ENCODE measurements around the gene CEP164.

Gene CEP164

DNA sequence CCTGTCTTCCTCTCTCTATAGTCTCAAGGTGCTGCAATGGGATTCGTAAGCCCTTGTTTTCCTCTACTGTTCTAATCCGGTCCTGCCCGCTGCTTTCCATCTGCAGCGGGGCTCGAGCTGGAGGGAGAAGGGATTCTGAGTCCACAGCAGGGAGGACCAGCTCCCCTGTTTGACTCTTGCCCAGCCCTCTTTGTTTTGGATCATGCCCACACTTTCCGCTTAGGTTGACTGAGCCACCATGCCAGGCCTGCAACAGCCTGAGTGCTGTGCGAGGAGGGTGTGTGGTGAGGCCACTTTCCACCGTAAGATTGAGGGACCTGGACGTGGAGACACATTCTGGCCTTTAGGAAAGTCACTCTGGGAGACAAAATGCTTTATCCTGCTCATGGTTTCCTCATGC is 58.3 kb downstream of the CEP164 start:
- no peak for DNase-seq (ENCODE audit: extremely low spot score)
- ChIA-PET POLR2A (no interaction called here), CTCF (no interaction called here)
- TF ChIP-seq, protein P1, sequence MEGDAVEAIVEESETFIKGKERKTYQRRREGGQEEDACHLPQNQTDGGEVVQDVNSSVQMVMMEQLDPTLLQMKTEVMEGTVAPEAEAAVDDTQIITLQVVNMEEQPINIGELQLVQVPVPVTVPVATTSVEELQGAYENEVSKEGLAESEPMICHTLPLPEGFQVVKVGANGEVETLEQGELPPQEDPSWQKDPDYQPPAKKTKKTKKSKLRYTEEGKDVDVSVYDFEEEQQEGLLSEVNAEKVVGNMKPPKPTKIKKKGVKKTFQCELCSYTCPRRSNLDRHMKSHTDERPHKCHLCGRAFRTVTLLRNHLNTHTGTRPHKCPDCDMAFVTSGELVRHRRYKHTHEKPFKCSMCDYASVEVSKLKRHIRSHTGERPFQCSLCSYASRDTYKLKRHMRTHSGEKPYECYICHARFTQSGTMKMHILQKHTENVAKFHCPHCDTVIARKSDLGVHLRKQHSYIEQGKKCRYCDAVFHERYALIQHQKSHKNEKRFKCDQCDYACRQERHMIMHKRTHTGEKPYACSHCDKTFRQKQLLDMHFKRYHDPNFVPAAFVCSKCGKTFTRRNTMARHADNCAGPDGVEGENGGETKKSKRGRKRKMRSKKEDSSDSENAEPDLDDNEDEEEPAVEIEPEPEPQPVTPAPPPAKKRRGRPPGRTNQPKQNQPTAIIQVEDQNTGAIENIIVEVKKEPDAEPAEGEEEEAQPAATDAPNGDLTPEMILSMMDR (IDR thresholded peaks at IDR 0.05; ENCODE audit: control extremely low read depth, extremely low read depth, low read depth, missing control alignments), result no peak

DNA sequence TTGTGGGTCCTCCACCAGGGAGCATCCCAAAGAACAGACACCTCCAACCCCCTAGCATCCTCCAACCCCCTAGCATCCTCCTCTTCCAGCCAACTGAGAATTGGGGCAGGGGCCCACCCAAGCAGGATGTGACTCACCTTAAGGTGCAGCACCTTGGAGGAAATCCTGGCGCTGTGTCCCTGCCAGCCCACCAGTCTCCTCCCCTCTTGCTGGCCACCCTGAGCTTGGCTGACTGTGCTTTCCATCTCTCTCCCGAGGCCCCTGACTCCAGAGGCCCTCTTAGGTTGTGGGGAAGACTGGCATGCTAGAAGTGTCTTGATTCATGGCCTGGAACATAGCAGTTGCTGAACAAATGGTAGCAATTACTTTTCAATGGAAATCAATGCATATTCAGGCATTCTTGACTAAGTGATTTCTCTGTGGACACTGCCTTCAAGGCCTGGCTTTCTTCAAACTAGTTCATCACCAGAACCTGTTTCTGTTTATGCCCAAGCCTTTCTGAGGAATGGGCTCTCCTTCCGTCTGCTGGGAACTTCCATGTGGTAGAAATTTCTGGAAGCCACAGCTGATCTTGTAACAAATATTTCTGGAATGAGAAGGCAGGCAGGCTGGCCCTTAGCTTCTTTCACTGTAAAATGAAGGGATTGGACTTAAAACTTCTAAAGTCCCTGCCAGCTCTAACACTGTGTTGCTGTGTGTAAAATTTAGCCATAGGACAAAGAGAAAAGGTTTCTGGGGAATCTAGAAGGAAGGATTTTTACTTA is 60.5 kb downstream of the CEP164 start:
- TF ChIP-seq, protein P1 (IDR thresholded peaks at IDR 0.05; ENCODE audit: control extremely low read depth, extremely low read depth, low read depth, missing control alignments), result no peak
- ChIA-PET POLR2A (no interaction called here), CTCF (interaction anchor here (0.9 to 1.5 kb wide), 3 partner anchors 10 to 46 kb away, joined by 3 read pairs; no protein-coding TSS in a partner anchor)
- no peak for DNase-seq (ENCODE audit: extremely low spot score)

GRCh38 chr11:117390743-117391142 is 63.1 kb downstream of the CEP164 start:
- ChIA-PET CTCF (interaction anchor here (1.0 kb wide), 1 partner anchor 35 kb away, joined by 5 read pairs; no protein-coding TSS in a partner anchor), POLR2A (no interaction called here)
- no peak for DNase-seq (ENCODE audit: extremely low spot score)
- TF ChIP-seq, protein P1 (IDR thresholded peaks at IDR 0.05; ENCODE audit: control extremely low read depth, extremely low read depth, low read depth, missing control alignments), result no peak

- CTCF ChIA-PET, result interaction anchor here (1.0 kb wide), 1 partner anchor 35 kb away, joined by 5 read pairs; no protein-coding TSS in a partner anchor
- no peak for DNase-seq (ENCODE audit: extremely low spot score)
- POLR2A ChIA-PET, result no interaction called here
- TF ChIP-seq, protein P1 (IDR thresholded peaks at IDR 0.05; ENCODE audit: control extremely low read depth, extremely low read depth, low read depth, missing control alignments), result no peak
Observed at GRCh38 chr11:117391181-117391580, 63.5 kb downstream of the CEP164 start.

GRCh38 chr11:117392001-117392690 is 64.5 kb downstream of the CEP164 start:
- POLR2A ChIA-PET, result no interaction called here

DNA sequence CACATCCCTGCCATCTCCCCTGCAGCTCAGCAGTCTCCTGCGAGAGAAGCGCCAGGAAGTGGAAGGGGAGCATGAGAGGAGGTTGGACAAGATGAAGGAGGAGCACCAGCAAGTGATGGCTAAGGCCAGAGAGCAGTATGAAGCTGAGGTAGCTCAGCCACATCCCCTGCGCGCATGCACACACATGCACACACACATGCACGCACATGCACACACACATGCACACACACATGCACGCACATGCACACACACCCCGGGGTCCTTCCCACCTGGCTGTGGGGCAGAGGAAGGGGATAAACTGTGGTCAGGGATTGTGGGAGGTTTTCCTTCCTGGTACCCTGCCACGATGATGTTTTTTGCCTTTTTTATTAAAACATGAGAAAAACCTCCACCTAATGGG is 65.3 kb downstream of the CEP164 start:
- POLR2A ChIA-PET, result no interaction called here
- no peak for DNase-seq (ENCODE audit: extremely low spot score)
- TF ChIP-seq, protein P1 (IDR thresholded peaks at IDR 0.05; ENCODE audit: control extremely low read depth, extremely low read depth, low read depth, missing control alignments), result no peak
- CTCF ChIA-PET, result interaction anchor here (1.0 to 3.6 kb wide), 3 partner anchors 20 to 33 kb away, joined by 3 to 16 read pairs (median 3); no protein-coding TSS in a partner anchor

More at GRCh38 chr11:117392001-117392690, 64.5 kb downstream of the CEP164 start:
- no peak for DNase-seq (ENCODE audit: extremely low spot score)
- TF ChIP-seq, protein P1 (IDR thresholded peaks at IDR 0.05; ENCODE audit: control extremely low read depth, extremely low read depth, low read depth, missing control alignments), result no peak
- CTCF ChIA-PET, result interaction anchor here (1.3 kb wide), 1 partner anchor 21 kb away, joined by 3 read pairs; no protein-coding TSS in a partner anchor
